Ovary (tissue), 9 donors: Measurements from ENCODE around the gene PHACTR1. TPM values are rescaled to one million over a fixed set of nuclear protein-coding genes. Genes with fewer than 3 reads are reported as not detected.
"Not testable (repeated sequence)": the region's sequence is repeated elsewhere in the genome, so short reads cannot be mapped to it uniquely, and the experiment has no call there.

Experiments
- DNase-seq, 5 donors: peaks; one replicate each; pipeline ENCODE4 v3.0.0-alpha.2; 2019 to 2020
- H3K27ac ChIP-seq, 2 donors: fragments of 200-600 bp; one replicate each; pipeline versions ENCODE4 v1.5.1 to v1.8.0; 2019 to 2022
- H3K27me3 ChIP-seq: fragments of 200-600 bp; one replicate; pipeline ENCODE4 v1.8.0; 2022
- H3K36me3 ChIP-seq: fragments of 200-600 bp; sonication (generic); one replicate; pipeline ENCODE4 v1.5.1; 2019
- H3K4me1 ChIP-seq: one replicate; pipeline ENCODE4 v1.8.1; 2013; ENCODE audit warnings: mild to moderate bottlenecking, moderate library complexity; ENCODE audit not compliant: insufficient read depth
- H3K4me3 ChIP-seq: fragments of 200-600 bp; sonication (generic); one replicate; pipeline ENCODE4 v1.5.1; 2017
- H3K9me3 ChIP-seq, 2 donors: fragments of 200-600 bp in 1 of 2; sonication (generic) in 1 of 2; one replicate each; pipeline versions ENCODE4 v1.5.1 to v1.8.1; 2013 to 2019; ENCODE audit warnings: mild to moderate bottlenecking in 1 of 2, moderate library complexity in 1 of 2
- EP300 ChIP-seq: sonication (generic); formaldehyde crosslinking; IDR thresholded peaks from one replicate; pipeline ENCODE4 v1.6.1; 2017; ENCODE audit warnings: antibody characterized with exemption
- POLR2A ChIP-seq: fragments of 450-650 bp; IDR thresholded peaks from one replicate; pipeline ENCODE4 v1.6.1; 2017; ENCODE audit warnings: antibody characterized with exemption, mild to moderate bottlenecking, moderate library complexity
- WGBS, 3 donors: extraction: QIAGEN DNeasy Blood & Tissue Kit in 1 of 3; methylation state at CpG; one replicate each; pipeline versions ENCODE4 v1.1.5 to v1.1.7; 2013 to 2017; 5-methylcytosine and 5-hydroxymethylcytosine counted together
- intact Hi-C, 4 donors: fragments of 100-400 bp; cut with DNase I; formaldehyde crosslinking; loops; one replicate each; pipeline versions ENCODE4 v1.11.0 to v1.15.1; 2022 to 2023
- polyA plus RNA-seq, 2 donors: library from polyadenylated mRNA; stranded (reverse); fragments of 200-250 nt in 1 of 2; fragments of 350-450 nt in 1 of 2; fragmentation: Illumina TruSeq in 1 of 2; extraction: RNeasy Lipid Tissue Mini Kit (QIAGEN cat#74804) in 1 of 2; gene quantifications; one replicate each; pipeline ENCODE4 v1.2.3, GENCODE V29; 2013 to 2014
- total RNA-seq, 7 donors: library from RNA; depleted of rRNA in 2 of 7; stranded (reverse); fragments of >200 nt in 2 of 7; fragmentation: NEBNext Ultra II Directional in 3 of 7; extraction: Animal tissue kit (Norgen Biotek cat#: 25700) in 3 of 7; gene quantifications; one replicate each; pipeline versions ENCODE4 v1.1.0 to v1.2.4, GENCODE V29; 2016 to 2023
- TF ChIP-seq, protein P1 (sequence below), 3 donors: fragments of 450-650 bp in 2 of 3; fragments of 200-600 bp in 1 of 3; IDR thresholded peaks; one replicate each; pipeline versions ENCODE4 v1.5.1 to v1.8.0; 2016 to 2022; ENCODE audit warnings: antibody characterized with exemption in 3 of 3, mild to moderate bottlenecking in 1 of 3
- donor health status: DM: no; HTN: no; CAD: no; lungs with moderate emphysema.
- donor health status: DM: no; HTN: no; CAD: no.
- donor health status: Bipolar disorder and iron deficiency.
- donor health status: DM: yes; HTN: yes; CAD: no.
- donor health status: DM: no; HTN: no; CAD: no.
- donor health status: DM: yes; HTN: yes; CAD: no.

Gene PHACTR1
- total and polyA plus RNA-seq, 9 donors: 0.48 to 10.9 (median 3.7) TPM

DNA sequence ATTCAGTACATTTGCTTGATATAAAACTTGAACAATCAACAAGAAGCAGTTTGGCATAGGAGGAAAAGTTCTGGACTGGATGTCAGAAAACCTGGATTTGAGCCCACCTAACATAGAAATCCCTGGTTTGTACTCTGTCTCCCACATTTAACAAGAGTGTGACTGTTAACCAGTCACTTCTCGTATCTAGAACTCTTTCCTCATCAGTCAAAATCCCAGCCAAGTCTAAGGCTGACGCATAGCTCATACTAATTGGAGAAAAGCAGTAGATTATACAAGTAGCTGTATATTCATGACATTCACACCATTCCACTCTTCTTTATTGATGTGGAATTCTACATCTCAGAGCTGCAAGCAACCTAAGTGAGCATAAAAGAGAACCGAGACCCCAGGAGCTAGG is 222.7 kb downstream of the PHACTR1 start:
- intact Hi-C loops: no loop called here
- H3K9me3 ChIP-seq: no peaks in the 10 kb centered on the region
- no peaks in the 10 kb centered on the region for H3K27me3 ChIP-seq

DNA sequence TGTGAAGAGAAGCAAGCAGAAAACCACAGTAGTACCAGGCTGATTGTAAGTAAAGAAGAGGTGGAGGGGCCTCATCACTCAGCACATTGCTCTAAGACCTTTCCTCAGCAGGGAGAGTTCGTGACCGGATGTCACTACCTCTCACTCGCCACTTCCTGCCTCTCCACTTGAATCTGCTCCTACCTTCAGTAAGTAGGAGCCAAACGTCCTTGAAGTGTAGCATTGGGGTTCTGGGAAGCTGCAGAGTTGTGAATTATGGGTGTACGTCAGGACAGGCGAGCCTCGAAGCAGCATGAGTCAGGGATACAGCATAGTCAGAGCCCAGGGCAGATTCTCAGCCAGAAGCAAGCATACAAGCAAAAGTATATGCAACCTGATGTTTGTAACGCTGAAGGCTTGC is 224.9 kb downstream of the PHACTR1 start:
- H3K9me3 ChIP-seq: no peaks in the 10 kb centered on the region
- intact Hi-C loops: no loop called here
- 19 to 27% (median 20%) methylated on average over 8 of the region's 8 CpGs for WGBS, 3 donors
- TF ChIP-seq, protein P1, sequence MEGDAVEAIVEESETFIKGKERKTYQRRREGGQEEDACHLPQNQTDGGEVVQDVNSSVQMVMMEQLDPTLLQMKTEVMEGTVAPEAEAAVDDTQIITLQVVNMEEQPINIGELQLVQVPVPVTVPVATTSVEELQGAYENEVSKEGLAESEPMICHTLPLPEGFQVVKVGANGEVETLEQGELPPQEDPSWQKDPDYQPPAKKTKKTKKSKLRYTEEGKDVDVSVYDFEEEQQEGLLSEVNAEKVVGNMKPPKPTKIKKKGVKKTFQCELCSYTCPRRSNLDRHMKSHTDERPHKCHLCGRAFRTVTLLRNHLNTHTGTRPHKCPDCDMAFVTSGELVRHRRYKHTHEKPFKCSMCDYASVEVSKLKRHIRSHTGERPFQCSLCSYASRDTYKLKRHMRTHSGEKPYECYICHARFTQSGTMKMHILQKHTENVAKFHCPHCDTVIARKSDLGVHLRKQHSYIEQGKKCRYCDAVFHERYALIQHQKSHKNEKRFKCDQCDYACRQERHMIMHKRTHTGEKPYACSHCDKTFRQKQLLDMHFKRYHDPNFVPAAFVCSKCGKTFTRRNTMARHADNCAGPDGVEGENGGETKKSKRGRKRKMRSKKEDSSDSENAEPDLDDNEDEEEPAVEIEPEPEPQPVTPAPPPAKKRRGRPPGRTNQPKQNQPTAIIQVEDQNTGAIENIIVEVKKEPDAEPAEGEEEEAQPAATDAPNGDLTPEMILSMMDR (IDR thresholded peaks at IDR 0.05): no peak
- TF ChIP-seq EP300: no peak
- no peak for TF ChIP-seq POLR2A
- no peak for DNase-seq
- H3K4me1 ChIP-seq: no peaks in the 10 kb centered on the region
- H3K27ac ChIP-seq: no peak overlapping the region
- no peak overlapping the region for H3K4me3 ChIP-seq
- no peaks in the 10 kb centered on the region for H3K36me3 ChIP-seq
- H3K27me3 ChIP-seq: no peaks in the 10 kb centered on the region

More for the DNA sequence above, 222.7 kb downstream of the PHACTR1 start:
- no peak overlapping the region for H3K27ac ChIP-seq
- H3K4me3 ChIP-seq: no peak overlapping the region
- no peaks in the 10 kb centered on the region for H3K4me1 ChIP-seq
- no peak for DNase-seq
- 58 to 69% (median 64%) methylated on average over 3 of the region's 3 CpGs for WGBS, 3 donors
- H3K36me3 ChIP-seq: no peaks in the 10 kb centered on the region
- TF ChIP-seq, protein P1 (IDR thresholded peaks at IDR 0.05): no peak
- TF ChIP-seq POLR2A (no peak), EP300 (no peak)

DNA sequence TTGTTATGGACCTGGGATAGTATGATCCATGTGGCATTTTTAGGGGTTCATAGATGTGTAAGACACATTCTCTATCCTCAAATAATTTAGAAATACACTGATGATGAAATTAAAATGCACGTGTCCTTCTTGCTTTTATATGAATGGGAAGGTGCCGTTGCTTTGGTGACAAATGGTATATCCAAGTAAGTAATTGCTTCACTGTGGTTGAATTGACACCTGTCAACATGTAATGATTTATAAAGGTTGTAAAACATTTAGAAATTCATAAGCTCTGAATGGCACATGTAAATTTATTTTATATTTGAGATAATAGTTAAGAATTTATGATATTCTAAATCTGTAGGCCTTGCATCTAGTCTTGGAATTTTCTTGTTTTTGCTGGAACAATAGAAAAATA is 227.0 kb downstream of the PHACTR1 start:
- Histone ChIP-seq H3K9me3 (no peaks in the 10 kb centered on the region), H3K36me3 (no peaks in the 10 kb centered on the region), H3K4me3 (no peak overlapping the region), H3K4me1 (no peaks in the 10 kb centered on the region), H3K27me3 (no peaks in the 10 kb centered on the region), H3K27ac (no peak overlapping the region)
- intact Hi-C loops: no loop called here
- no peak for DNase-seq
- WGBS, 3 donors: 89 to 95% (median 92%) methylated on average over 2 of the region's 2 CpGs
- TF ChIP-seq POLR2A: no peak
- TF ChIP-seq, protein P1 (IDR thresholded peaks at IDR 0.05): no peak
- TF ChIP-seq EP300: no peak

DNA sequence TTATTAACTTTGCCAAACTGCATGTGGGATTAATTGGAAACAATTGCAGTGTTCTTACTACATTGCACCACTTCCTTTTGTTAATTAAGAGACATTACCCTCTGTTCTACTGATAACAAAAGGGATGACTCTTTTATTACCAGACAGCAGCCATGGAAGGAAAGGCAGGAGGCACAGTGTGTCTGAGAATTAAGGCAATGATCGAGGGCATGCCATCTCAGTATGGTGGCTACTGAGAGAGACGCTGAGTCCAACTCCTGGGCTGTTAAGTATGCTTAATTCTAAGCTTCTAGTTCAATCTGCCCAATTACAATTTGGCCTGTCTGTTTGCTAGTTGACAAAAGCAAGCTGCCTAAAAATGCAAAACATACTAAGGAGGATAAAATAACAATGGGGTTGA is 227.4 kb downstream of the PHACTR1 start:
- no peaks in the 10 kb centered on the region for H3K36me3 ChIP-seq
- no peak overlapping the region for H3K27ac ChIP-seq
- 42 to 47% (median 46%) methylated on average over 2 of the region's 2 CpGs for WGBS, 3 donors
- no peak overlapping the region for H3K4me3 ChIP-seq
- DNase-seq: no peak
- no peak for TF ChIP-seq EP300
- TF ChIP-seq POLR2A: no peak
- TF ChIP-seq, protein P1 (IDR thresholded peaks at IDR 0.05): no peak
- H3K4me1 ChIP-seq: no peaks in the 10 kb centered on the region
- no peaks in the 10 kb centered on the region for H3K27me3 ChIP-seq
- H3K9me3 ChIP-seq: no peaks in the 10 kb centered on the region
- intact Hi-C loops: no loop called here

DNA sequence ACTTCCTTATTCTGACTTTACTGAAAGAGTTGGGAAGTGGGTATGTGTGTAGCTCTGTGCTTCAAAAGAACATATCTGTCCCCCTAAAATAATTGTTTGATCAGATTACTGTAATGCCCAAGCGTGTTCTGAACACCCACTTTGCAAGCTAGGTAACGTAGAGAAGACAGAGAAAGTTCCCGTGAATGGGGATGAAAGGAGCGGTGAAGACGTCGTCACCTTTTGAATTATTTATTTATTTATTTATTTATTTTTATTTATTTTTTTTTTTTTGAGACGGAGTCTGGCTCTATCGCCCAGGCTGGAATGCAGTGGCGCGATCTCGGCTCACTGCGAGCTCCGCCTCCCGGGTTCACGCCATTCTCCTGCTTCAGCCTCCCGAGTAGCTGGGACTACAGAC is 228.0 kb downstream of the PHACTR1 start:
- H3K27me3 ChIP-seq, DNase-seq, H3K4me3 ChIP-seq, H3K9me3 ChIP-seq, intact Hi-C loops, H3K36me3 ChIP-seq, H3K27ac ChIP-seq, H3K4me1 ChIP-seq: not testable (repeated sequence)
- WGBS, 3 donors: 94 to 96% (median 95%) methylated on average over 16 of the region's 16 CpGs
